Putamen (tissue), 1 donor: ENCODE measurements around the gene SPNS3.

Experiments
- DNase-seq: peaks from one replicate; pipeline ENCODE4 v3.0.0-alpha.2; 2016; ENCODE audit warnings: low spot score

The SPNS3 gene

DNA sequence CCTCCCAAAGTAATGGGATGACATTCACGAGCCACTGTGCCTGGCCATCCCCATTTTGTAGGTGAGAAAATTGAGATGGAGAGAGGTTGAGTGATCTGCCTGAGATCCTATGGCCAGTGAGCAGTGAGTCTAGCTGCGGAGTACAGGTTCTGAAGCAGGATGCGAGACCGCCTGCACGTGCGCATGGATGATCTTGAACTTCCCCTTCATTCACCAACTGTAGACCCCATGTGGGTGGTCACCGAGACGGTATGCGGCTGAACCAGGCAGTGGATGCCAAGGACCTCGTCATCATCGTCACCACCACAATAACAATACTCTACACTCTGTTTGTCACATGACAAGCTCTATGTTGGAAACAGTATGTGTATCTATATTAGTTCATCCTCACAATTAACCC is 6.2 kb upstream of the SPNS3 start:
- no peak for DNase-seq

DNA sequence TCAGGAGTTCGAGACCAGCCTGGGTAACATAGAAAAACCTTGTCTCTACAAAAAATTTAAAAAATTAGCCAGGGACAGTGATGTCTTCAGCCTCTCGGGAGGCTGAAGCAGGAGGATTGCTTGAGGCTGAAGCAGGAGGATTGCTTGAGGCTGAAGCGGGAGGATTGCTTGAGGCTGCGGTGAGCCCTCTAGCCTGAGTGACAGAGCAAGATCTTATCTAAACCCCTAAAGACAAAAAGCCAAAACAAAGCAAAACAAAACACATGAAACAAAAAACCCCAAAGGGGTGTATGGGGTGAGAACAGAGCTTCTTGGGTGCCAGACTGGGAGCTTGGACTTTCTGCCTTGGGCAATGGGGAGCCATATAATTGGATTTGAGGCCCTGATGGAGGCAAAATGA is 2.6 kb downstream of the SPNS3 start:
- no peak for DNase-seq

DNA sequence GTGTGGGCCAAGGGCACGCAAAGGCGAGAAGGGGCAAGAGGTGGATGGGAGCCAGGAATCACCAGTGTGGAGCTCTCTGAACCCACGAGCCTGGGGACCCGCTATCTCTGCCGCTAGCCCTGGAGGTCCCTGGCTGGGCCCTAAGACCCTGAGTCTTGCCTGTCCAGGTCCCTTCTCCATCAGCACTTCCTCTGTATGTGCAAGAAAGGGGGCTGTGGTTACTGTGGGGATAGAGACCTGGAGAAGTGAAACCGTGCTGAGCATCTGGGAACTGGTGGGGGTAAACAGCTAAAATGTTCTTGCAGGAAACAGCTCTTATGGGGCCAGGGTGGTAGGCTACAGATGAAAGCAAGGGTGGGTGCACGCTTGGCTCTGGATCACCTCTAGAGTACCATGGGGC is 3.1 kb downstream of the SPNS3 start:
- DNase-seq: peak; percentile 19

DNA sequence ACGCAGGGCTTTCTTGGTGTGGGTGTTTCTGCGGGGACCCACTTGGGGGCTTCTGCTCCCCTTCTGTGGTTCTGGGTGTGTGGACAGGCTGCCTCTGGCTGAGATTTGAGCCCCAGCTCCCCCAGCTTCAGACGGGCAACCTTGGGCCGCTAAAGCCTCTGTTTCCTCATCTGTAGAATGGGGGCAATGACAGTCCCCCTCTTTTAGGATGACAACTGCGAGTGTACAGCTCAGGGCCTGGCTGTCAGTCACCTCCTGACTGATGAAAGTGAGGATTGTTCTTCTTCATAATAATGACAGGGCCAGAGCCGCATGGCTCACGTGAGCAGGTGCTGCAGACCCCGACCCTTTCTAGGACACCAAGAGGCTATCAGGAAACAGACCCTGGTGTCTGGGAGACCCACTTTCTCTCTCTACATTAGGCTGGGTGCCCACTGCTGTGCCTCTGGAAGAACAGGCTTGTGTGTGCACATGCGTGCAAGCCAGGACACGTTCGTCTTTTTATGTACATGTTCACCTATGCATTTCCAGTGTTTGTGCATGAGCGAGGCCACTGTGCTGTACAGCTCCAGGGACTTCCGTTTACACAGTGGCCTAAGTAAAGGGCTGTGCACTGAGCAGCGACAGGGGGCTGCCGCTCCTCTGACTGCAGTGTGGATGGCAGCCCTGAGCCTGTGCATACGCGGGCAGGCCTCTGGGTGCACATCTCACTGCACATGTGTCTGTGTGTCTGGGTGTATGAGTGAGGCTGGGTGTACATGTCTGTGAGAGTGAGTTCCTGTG is 4.6 kb downstream of the SPNS3 start:
- DNase-seq: no peak

DNA sequence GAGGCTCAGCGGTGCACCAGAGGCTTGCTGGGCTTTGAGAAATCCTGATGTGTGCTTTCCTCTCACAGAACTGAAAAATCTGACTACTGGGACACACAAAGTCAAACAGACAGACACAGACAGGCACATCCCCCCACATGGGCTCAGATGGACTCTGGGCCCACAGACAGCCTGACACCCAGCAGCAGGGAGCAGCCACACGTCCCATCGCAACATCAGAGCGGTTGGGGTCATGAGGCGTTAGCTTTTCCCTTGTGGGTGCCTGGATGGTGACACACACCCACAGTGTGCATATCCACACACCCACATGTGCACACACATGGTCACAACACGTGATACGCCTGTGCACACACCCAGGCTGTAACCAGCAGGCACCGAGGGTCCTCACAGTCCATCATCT is 6.3 kb downstream of the SPNS3 start:
- no peak for DNase-seq

DNA sequence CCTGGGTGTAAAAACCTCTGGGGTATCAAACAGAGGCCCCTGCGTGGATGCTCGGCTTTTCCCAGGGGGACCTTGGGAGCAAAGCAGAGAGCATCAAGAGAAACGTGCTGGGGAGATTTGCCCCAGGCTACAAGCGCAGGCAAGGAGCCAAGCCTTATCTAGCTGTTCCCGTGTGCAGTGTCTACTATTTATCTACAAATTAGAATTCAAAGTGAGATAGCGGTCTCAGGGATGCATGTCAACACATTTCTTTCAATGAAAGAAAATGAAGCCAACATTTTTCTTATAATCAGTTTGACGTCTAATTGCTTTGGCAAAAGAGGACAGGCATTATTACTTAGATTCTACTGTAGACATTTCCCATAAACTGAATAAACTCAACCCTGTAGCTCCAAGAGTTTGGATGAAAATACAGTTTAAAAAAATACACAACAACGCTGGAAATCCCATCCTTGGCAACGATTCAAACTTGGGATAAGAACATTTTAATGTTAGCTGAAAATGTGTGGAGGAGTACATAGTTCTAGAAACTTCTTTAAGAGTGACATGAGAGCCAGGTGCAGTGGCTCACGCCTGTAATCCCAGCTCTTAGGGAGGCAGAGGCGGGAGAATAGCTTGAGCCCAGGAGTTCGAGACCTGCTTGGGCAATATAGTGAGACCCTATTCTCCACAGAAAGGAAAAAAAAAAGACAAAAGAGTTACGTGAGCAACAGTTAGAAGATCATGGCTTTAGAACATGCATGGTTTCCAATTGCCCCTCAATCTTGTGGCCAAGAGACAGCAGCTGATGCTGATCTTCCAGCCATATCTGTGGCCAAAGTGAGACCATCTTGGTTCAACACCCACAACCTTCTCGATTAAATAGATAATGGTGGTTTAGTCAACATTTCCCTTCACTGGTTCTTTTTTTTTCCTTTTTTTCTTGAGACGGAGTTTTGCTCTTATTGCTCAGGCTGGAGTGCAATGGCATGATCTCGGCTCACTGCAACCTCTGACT is 7.2 kb downstream of the SPNS3 start:
- DNase-seq: no peak

DNA sequence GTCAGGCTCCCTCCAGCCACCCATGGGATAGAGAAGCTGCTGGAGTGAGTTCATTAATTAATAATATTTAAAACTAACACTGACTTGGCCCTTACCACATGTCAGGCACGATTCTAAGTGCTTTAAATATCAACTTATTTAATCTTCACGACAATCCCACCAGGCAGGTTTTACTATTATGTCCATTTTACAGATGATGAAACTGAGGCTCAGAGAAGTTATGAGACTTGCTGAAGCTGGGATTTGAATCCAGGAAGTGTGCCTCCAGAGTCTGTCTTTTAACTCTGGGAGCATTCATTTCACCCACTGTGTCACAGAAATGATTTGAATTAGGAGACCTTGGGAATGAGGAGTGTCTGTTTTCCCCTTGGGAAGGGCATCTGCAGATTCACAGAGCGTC is 8.8 kb downstream of the SPNS3 start:
- no peak for DNase-seq

DNA sequence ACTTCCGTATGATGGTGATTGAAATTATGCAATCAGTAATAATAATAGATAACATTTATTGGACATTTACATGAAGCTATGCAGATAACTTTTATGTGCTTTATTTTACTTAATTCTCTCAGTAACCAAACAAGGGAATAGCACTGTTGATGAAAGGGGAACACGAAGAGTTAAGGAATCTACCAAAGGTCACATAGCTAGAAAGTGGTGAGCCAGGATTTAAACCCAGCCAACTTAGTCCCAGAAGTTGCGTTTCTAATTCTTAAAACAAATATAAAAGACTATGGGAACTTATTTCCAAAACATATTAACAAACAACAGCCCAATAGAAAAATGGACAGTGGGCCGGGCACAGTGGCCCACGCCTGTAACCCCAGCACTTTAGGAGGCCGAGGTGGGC is 9.7 kb downstream of the SPNS3 start:
- no peak for DNase-seq

DNA sequence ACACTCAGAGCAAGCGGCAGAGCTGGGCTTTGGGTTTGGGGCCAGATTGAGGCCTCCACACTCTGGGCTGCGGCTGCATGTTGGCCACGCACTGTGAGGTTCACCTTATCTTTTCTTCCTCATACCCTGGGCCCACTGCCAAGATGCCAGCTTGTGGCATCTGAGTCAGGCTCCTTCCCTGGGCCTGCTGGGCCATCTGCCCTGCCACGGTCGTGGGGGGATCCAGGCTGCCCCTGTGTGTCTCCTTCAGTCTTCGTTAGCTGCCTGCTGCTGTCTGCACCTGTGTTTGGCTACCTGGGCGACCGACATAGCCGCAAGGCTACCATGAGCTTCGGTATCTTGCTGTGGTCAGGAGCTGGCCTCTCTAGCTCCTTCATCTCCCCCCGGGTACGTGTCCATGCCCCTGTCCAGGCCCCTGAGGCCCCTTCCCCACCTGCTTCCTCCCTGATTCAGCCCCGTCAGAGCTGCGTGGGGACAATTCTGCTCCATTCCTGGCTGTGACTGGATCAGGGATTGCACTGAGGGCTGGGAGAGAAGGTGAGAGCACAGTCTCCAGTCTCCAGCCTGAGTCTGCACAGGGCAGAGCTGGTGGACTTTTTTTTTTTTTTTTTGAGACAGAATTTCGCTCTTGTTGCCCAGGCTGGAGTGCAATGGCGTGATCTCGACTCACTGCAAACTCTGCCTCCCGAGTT is 11.2 kb downstream of the SPNS3 start:
- no peak for DNase-seq

DNA sequence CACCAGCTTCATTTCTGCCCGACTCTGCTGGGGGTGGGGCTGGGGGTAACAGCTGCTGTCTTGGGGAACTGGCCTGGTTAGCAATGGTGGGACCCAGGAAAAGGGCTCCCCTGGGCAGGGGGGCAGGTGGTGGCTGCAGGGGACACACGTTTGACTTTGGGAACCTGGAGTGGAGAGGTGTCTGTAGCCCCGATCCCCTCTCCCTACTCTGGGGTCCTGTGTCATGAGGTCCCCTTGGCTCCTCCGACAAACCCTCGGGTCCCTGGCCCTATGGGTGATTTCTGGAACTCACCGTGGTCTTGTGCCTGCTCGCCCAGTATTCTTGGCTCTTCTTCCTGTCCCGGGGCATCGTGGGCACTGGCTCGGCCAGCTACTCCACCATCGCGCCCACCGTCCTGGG is 12.0 kb downstream of the SPNS3 start:
- DNase-seq: no peak

DNA sequence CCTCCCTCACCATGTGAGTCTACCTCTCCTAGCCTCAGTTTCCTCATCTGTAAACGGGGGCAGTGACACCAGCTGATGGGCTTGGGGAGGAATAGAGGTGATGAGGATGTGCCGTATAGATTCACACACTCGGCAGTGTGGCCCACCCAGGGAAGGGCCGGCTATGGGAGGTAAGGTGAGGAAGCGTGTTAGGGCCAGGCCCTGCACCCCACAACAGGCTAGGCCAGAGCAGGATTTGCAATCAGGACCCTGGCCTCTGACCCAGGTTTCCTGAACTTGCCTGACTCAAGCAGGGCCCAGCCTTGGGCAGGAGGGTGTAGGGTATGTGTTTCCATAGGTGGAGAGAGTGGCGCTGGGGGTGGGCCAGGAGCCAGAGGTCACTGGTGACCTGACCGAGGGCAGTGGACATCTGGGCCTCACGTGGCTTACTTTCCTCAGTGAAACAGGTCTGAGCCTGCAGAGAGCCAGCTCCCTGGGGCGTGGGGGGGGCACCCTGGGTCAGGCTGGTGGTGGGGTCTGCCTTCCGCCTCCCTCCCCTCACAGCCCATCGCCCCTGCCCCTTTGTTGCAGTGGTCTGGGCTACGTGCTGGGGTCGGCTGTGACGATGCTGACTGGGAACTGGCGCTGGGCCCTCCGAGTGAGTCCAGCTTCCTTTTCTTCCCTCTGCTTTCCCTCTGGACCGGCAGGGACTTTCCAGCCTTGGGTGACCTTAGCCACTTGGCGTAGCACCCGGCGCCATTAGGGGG is 12.8 kb downstream of the SPNS3 start:
- DNase-seq: no peak

DNA sequence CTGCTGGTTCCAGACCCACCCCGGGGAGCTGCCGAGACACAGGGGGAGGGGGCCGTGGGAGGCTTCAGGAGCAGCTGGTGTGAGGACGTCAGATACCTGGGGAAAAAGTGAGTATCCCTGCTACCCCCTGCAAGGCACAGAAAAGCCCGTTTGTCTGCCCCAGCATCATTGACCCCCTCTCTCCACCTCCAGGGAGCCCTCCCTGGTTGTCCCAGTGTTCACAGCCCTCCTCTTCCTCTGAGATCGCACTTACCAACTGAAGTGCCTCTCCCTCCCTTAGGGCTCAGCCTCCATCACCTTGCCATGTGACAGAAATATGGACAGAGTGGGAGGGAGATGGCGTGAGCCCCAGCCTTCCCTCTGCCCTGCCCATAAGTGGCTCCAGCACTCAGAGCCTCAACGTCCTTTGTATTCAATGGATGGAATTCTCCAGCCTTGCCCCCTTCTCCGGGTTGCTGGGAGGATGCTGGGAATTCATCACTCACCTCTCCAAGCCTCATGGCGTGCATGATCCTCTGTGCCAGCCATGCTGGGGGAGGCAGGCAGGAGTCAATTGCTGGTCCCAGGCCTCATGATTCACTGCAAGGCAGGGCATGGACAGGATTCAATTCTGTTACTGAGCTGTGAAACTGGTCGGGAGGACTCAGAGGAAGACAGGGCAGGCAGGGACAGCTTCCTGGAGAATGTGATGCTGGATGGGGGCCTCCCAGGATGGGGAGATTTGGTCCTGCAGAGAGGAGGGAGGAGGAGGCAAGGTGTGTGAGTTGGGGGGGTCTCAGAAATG is 14.6 kb downstream of the SPNS3 start:
- no peak for DNase-seq

DNA sequence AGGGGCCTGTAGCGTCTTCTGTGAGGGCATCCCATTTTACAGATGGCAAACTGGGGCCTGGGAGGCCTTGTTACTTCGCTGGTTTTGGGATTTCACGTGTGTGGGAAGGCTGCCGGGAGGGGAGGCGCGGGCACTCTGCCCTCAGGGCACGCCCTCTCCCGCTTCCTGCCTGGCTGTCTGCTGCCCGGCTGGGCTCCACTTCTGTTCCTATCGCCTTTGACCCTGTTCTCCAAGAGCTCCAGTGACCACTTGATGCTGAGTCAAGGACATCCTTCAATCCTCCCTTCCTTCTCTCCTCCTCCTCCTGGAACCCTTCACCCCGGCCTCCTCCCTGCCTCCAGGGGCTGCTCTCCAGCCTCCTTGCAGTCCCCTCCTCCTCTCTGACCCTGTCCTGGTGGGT is 16.0 kb downstream of the SPNS3 start:
- no peak for DNase-seq

DNA sequence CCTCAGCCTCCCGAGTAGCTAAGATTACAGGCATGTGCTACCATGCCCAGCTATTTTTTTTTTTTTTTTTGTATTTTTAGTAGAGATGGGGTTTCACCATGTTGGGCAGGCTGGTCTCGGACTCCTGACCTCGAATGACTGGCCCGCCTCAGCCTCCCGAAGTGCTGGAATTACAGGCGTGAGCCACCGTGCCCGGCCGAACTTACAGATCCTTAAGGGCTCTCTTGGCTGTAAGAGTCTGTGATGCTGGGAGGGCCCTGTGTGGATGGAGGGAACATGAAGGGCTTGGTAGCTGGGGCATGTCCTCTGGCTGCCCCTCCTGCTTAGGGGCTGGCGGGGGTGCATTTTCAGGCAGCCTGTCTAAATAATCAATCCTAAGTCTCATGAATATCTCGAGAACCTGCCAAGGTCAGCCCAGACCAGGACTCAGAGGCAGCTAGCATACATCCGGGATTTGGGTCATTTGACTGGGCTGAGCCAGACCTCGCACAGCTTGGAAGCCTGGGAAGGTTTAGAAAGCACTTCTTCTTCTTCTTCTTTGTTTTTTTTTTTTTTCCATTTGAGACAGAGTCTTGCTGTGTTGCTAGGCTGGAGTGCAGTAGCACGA is 17.1 kb downstream of the SPNS3 start:
- DNase-seq: no peak

DNA sequence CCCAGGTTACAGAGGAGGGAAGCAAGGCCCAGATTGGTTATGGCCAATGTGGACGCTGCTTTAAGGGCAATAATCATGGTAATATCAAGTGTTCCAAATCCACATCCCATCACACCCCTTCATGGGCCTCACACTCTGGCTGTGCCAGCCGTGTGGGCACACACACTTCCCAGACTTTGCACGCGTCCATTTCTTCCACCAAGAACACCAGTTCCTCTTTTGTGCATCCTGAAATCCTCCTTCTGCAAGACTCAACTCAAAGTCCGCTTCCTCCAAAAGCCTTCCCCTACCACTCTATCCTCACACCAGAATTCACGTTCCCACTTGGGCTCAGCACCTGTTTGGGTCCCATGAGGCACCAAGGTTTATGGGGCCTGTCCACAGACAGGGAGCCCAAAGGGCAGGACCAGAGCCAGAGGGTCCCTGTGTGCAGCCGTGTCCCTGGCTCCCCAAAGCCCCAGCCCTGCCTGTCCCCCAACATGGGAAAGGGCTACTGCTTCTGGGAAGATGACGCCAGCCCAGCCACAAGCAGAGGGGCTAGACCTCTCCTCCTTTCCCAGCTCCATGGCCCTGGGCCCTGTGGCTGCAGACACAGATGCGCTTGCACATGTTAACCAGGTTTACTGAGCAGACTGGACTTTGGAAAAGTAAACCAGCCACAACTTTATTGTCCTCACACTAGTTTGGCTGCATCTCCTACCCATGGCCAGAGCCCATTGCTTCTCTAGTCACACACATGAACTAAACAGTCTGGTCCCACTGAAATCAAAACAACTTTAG is 20.3 kb downstream of the SPNS3 start:
- no peak for DNase-seq

DNA sequence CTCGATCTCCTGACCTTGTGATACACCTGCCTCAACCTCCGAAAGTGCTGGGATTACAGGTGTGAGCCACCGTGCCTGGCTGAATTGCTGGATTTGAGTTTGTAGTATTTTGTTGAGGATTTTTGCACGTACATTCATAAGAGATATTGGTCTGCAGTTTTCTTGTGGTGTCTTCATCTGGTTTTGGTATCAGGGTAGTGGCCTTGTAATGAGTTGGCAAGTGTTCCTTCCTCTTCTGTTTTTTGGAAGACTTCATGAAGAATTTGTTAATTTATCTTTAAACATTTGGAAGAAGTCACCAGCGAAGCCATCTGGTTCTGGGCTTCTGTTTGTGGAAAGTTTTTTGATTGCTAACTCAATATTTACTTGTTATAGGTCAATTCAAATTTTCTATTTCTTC is 26.9 kb downstream of the SPNS3 start:
- no peak for DNase-seq

DNA sequence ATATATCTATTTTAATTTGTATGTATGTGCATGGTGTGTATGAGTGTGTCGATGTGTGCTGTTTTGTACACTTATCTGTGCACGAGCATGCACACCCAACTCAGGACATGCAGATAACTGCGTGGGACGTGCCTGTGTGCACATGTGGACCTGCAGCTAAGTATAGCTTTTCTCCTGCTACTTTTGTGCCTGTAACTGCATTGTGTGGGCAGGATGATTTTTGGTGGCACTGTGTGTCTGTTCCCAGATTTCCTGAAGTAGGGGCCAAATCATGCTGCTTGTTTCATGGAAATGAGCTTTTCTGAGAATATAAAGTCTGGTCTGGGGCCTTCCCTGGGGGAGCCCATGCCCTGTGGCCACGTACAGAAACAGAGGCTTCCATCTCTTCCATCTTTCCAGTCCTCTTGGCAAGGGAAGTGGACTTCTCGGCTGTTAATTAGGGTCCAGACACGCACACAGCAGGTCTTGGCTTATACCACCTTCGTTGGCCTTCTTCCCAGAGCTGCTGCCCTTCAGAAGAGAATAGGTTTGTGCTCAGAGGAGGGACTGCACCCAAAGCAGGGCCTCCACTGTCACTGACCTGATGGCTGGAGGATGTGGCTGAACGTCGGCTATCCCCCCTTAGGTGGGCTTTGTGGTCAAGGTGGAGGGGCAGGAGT is 30.2 kb downstream of the SPNS3 start:
- DNase-seq: peak; percentile 62

DNA sequence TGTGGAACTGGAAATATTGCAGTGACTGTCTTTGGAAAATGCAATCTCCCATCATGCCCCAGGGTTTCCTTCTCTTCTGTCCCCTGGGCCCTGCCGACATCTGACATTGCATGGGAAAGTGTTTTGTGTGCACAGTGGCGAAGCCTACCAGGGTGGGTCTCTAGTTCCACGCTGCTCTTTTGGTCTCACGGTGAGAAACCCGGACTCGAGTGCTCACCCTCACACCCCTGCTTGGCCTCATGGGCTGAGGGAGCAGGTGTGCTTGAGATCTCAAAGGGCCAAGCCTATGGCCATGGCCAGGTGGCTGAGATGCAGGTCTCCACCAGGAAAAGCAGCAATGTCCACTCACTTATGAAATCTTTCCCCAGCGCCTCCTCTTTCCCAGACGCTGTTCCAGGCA is 32.0 kb downstream of the SPNS3 start:
- DNase-seq: no peak

DNA sequence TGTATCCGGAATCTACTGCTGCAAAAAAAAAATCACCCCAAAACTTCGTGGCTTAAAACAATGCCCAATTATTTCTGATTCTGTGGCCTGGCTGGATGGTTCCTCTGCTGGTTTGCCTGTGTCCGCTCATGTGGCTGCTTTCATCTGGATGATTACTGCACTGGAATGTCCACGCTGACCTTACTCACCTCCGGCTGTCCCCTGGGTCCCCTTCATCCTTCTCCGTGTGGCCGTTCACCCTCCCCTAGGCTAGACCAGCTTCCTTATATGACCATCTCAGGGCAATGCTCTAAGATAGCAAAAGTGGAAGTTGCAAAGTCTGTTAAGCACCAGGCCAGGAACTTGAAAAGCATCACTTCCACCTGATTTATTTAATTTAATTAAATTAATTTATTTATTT is 33.5 kb downstream of the SPNS3 start:
- no peak for DNase-seq
